Neural progenitor cell (in vitro differentiated cells): ENCODE results near the gene ADK. TPM values are rescaled to one million over a fixed set of nuclear protein-coding genes. Genes with fewer than 3 reads are reported as not detected.
"Not testable (repeated sequence)": the region's sequence is repeated elsewhere in the genome, so short reads cannot be mapped to it uniquely, and the experiment has no call there.

Experiments used
- DNase-seq: peaks from one replicate; pipeline ENCODE4 v3.0.0-alpha.2; 2016; ENCODE audit warnings: low spot score
- H2AFZ ChIP-seq: fragments of 200-600 bp; sonication (generic); replicated peaks from 2 replicates; pipeline ENCODE4 v1.6.1; 2016; ENCODE audit warnings: antibody characterized with exemption
- H3F3A ChIP-seq: fragments of 200-600 bp; sonication (generic); 2 replicates; pipeline ENCODE4 v1.6.1; 2016; ENCODE audit warnings: antibody characterized with exemption, low read depth
- H3K27ac ChIP-seq: fragments of 200-600 bp; sonication (generic); 2 replicates; pipeline ENCODE4 v1.5.1; 2016; ENCODE audit warnings: mild to moderate bottlenecking
- H3K27me3 ChIP-seq: fragments of 200-600 bp; sonication (generic); 2 replicates; pipeline ENCODE4 v1.6.1; 2016; ENCODE audit warnings: mild to moderate bottlenecking, moderate library complexity
- H3K36me3 ChIP-seq: fragments of 200-600 bp; sonication (generic); 2 replicates; pipeline ENCODE4 v1.5.1; 2016
- H3K4me1 ChIP-seq: fragments of 200-600 bp; sonication (generic); 2 replicates; pipeline ENCODE4 v1.6.1; 2016; ENCODE audit warnings: mixed run types
- H3K4me2 ChIP-seq: fragments of 200-600 bp; sonication (generic); 2 replicates; pipeline ENCODE4 v1.6.1; 2016
- H3K4me3 ChIP-seq: fragments of 200-600 bp; sonication (generic); 2 replicates; pipeline ENCODE4 v1.5.1; 2016
- H3K79me2 ChIP-seq: fragments of 200-600 bp; sonication (generic); 2 replicates; pipeline ENCODE4 v1.6.1; 2016; ENCODE audit warnings: low read depth
- H3K9ac ChIP-seq: fragments of 200-600 bp; sonication (generic); 2 replicates; pipeline ENCODE4 v1.6.1; 2016
- H3K9me3 ChIP-seq: fragments of 200-600 bp; sonication (generic); 2 replicates; pipeline ENCODE4 v1.5.1; 2016; ENCODE audit warnings: low read depth
- H4K20me1 ChIP-seq: fragments of 200-600 bp; sonication (generic); 2 replicates; pipeline ENCODE4 v1.6.1; 2016; ENCODE audit warnings: low read depth
- H3K27ac Mint-ChIP-seq: 3 replicates; pipeline ENCODE4 v1.8.0; 2021; ENCODE audit warnings: mixed read lengths
- H3K27me3 Mint-ChIP-seq: 2 replicates; pipeline ENCODE4 v1.8.0; 2022; ENCODE audit warnings: low read depth, mild to moderate bottlenecking, inconsistent platforms, moderate library complexity, mixed read lengths; ENCODE audit not compliant: insufficient read depth
- H3K36me3 Mint-ChIP-seq: 3 replicates; pipeline ENCODE4 v1.8.0; 2021; ENCODE audit warnings: mixed read lengths
- H3K4me1 Mint-ChIP-seq: 3 replicates; pipeline ENCODE4 v1.8.0; 2021; ENCODE audit warnings: mixed read lengths
- H3K4me3 Mint-ChIP-seq: 3 replicates; pipeline ENCODE4 v1.8.0; 2021; ENCODE audit warnings: mild to moderate bottlenecking, moderate library complexity, mixed read lengths
- H3K9me3 Mint-ChIP-seq: 3 replicates; pipeline ENCODE4 v1.8.0; 2020; ENCODE audit warnings: mixed read lengths
- CTCF ChIP-seq: fragments of 200-600 bp; sonication (generic); IDR thresholded peaks from 2 replicates; pipeline ENCODE4 v1.5.1; 2017; ENCODE audit warnings: antibody characterized with exemption, mild to moderate bottlenecking
- EZH2 ChIP-seq: fragments of 200-600 bp; sonication (generic); IDR thresholded peaks from 2 replicates; pipeline ENCODE4 v1.6.1; 2017; ENCODE audit warnings: antibody characterized with exemption, mild to moderate bottlenecking, moderate library complexity
- EZH2phosphoT487 ChIP-seq: fragments of 200-600 bp; sonication (generic); IDR thresholded peaks from 2 replicates; pipeline ENCODE4 v1.6.1; 2017; ENCODE audit warnings: antibody characterized with exemption
- total RNA-seq: library from RNA; depleted of rRNA; stranded (reverse); fragments of >200 nt; gene quantifications from 2 replicates; pipeline ENCODE4 v1.2.3, GENCODE V29; 2015; ENCODE audit warnings: low replicate concordance

The ADK gene
- total RNA-seq, 1 donor from 2014 or later: 50.9 TPM

- Mint-ChIP-seq H3K27ac (no peak overlapping the region), H3K27me3 (no peaks in the 10 kb centered on the region), H3K4me3 (no peak overlapping the region), H3K9me3 (no peaks in the 10 kb centered on the region), H3K4me1 (no peaks in the 10 kb centered on the region), H3K36me3 (no peaks in the 10 kb centered on the region)
- no peaks in the 10 kb centered on the region for H3K79me2 ChIP-seq
- DNase-seq: no peak
- peaks cover 1% of the 10 kb centered on the region for H3K4me1 ChIP-seq
- no peaks in the 10 kb centered on the region for H3K9me3 ChIP-seq
- H3K27ac ChIP-seq: no peak overlapping the region
- no peak overlapping the region for H3K4me3 ChIP-seq
- H3K27me3 ChIP-seq: no peaks in the 10 kb centered on the region
- no peak overlapping the region for H2AFZ ChIP-seq
- H3K9ac ChIP-seq: no peak overlapping the region
- no peak for TF ChIP-seq CTCF
- no peak for TF ChIP-seq EZH2phosphoT487
- no peak for TF ChIP-seq EZH2
- H3K36me3 ChIP-seq: no peaks in the 10 kb centered on the region
- H4K20me1 ChIP-seq: no peaks in the 10 kb centered on the region
- H3K4me2 ChIP-seq: no peak overlapping the region
- H3F3A ChIP-seq: no peaks in the 10 kb centered on the region
These were observed 374.9 kb downstream of the ADK start for GRCh38 chr10:74525885-74526284.

GRCh38 chr10:74527611-74528010 lies 376.6 kb downstream of the ADK start:
- H3K4me2 ChIP-seq, DNase-seq, H3K27me3 Mint-ChIP-seq, H3K9me3 Mint-ChIP-seq, H3K4me1 ChIP-seq, H3K4me1 Mint-ChIP-seq, H3K27me3 ChIP-seq, H3K27ac Mint-ChIP-seq, H3K36me3 ChIP-seq, H4K20me1 ChIP-seq, H3K4me3 Mint-ChIP-seq, H3F3A ChIP-seq, H3K27ac ChIP-seq, H3K4me3 ChIP-seq, H3K9me3 ChIP-seq, H2AFZ ChIP-seq, H3K79me2 ChIP-seq, H3K9ac ChIP-seq, H3K36me3 Mint-ChIP-seq: not testable (repeated sequence)

GRCh38 chr10:74529205-74529604 lies 378.2 kb downstream of the ADK start:
- H3F3A ChIP-seq: no peaks in the 10 kb centered on the region
- H3K4me3 ChIP-seq: no peak overlapping the region
- H2AFZ ChIP-seq: no peak overlapping the region
- H3K4me1 ChIP-seq: no peaks in the 10 kb centered on the region
- no peak overlapping the region for H3K27ac ChIP-seq
- no peak for DNase-seq
- H3K27ac Mint-ChIP-seq: no peak overlapping the region
- no peak for TF ChIP-seq CTCF
- no peak overlapping the region for H3K9ac ChIP-seq
- H3K4me2 ChIP-seq: no peak overlapping the region
- no peak overlapping the region for H3K4me3 Mint-ChIP-seq
- H3K36me3 Mint-ChIP-seq: no peaks in the 10 kb centered on the region
- H3K4me1 Mint-ChIP-seq: no peaks in the 10 kb centered on the region
- H3K9me3 Mint-ChIP-seq: no peaks in the 10 kb centered on the region
- H3K79me2 ChIP-seq: no peaks in the 10 kb centered on the region
- no peaks in the 10 kb centered on the region for H3K9me3 ChIP-seq
- no peaks in the 10 kb centered on the region for H3K36me3 ChIP-seq
- no peaks in the 10 kb centered on the region for H3K27me3 Mint-ChIP-seq
- H4K20me1 ChIP-seq: no peaks in the 10 kb centered on the region
- H3K27me3 ChIP-seq: no peaks in the 10 kb centered on the region

GRCh38 chr10:74530981-74531380 lies 380.0 kb downstream of the ADK start:
- Mint-ChIP-seq H3K9me3 (no peaks in the 10 kb centered on the region), H3K27ac (no peak overlapping the region), H3K4me3 (no peak overlapping the region), H3K36me3 (no peaks in the 10 kb centered on the region), H3K27me3 (no peaks in the 10 kb centered on the region), H3K4me1 (no peaks in the 10 kb centered on the region)
- no peaks in the 10 kb centered on the region for H3F3A ChIP-seq
- H3K4me1 ChIP-seq: no peaks in the 10 kb centered on the region
- no peak overlapping the region for H3K27ac ChIP-seq
- H3K9me3 ChIP-seq: no peaks in the 10 kb centered on the region
- H3K36me3 ChIP-seq: no peaks in the 10 kb centered on the region
- H3K27me3 ChIP-seq: no peaks in the 10 kb centered on the region
- H4K20me1 ChIP-seq: no peaks in the 10 kb centered on the region
- no peak overlapping the region for H3K4me2 ChIP-seq
- H2AFZ ChIP-seq: no peak overlapping the region
- no peaks in the 10 kb centered on the region for H3K79me2 ChIP-seq
- no peak for DNase-seq
- H3K9ac ChIP-seq: no peak overlapping the region
- no peak overlapping the region for H3K4me3 ChIP-seq
- TF ChIP-seq CTCF (no peak), EZH2phosphoT487 (no peak), EZH2 (no peak)
